Activated CD4-positive, alpha-beta T cell treated with anti-CD3 and anti-CD28 coated beads, Interleukin-2, amount 50 U/mL, for 4 hours (primary cell): ENCODE results near the gene NTM.
"Not testable (repeated sequence)": the region's sequence is repeated elsewhere in the genome, so short reads cannot be mapped to it uniquely, and the experiment has no call there.

Experiments used
- DNase-seq, 2 experiments: peaks; one replicate each; pipeline ENCODE4 v3.0.0-alpha.2; 2020

The NTM gene

GRCh38 chr11:132064987-132065620, 694.7 kb downstream of the NTM start:
- DNase-seq, result no peak

GRCh38 chr11:132068556-132068955, 698.1 kb downstream of the NTM start:
- DNase-seq, result no peak

- DNase-seq, result not testable (repeated sequence)
These were observed 699.2 kb downstream of the NTM start for GRCh38 chr11:132069593-132069992.

GRCh38 chr11:132070907-132071306, 700.5 kb downstream of the NTM start:
- not testable (repeated sequence) for DNase-seq

GRCh38 chr11:132072044-132072857, 701.8 kb downstream of the NTM start:
- no peak for DNase-seq

GRCh38 chr11:132072858-132073211, 702.4 kb downstream of the NTM start:
- DNase-seq, result no peak

- no peak for DNase-seq
These were observed 703.4 kb downstream of the NTM start for GRCh38 chr11:132073787-132074186.

GRCh38 chr11:132075447-132075846, 705.0 kb downstream of the NTM start:
- no peak for DNase-seq

- no peak for DNase-seq
These were observed 707.0 kb downstream of the NTM start for GRCh38 chr11:132077416-132077815.

GRCh38 chr11:132078264-132079076, 708.1 kb downstream of the NTM start:
- no peak for DNase-seq

- DNase-seq, result no peak
These were observed 709.7 kb downstream of the NTM start for GRCh38 chr11:132080127-132080526.

GRCh38 chr11:132082566-132082965, 712.2 kb downstream of the NTM start:
- no peak for DNase-seq

- DNase-seq, result no peak
These were observed 714.0 kb downstream of the NTM start for GRCh38 chr11:132084433-132084832.

GRCh38 chr11:132087148-132087547, 716.7 kb downstream of the NTM start:
- DNase-seq, result no peak

- DNase-seq, result no peak
These were observed 718.1 kb downstream of the NTM start for GRCh38 chr11:132088551-132088950.

GRCh38 chr11:132093536-132094259, 723.3 kb downstream of the NTM start:
- DNase-seq, result no peak

GRCh38 chr11:132094598-132094997, 724.2 kb downstream of the NTM start:
- no peak for DNase-seq

GRCh38 chr11:132095230-132096131, 725.1 kb downstream of the NTM start:
- no peak for DNase-seq

- DNase-seq, result no peak
These were observed 725.9 kb downstream of the NTM start for GRCh38 chr11:132096132-132096825.

- DNase-seq, result no peak
These were observed 729.3 kb downstream of the NTM start for GRCh38 chr11:132099692-132100091.

- no peak for DNase-seq
These were observed 730.2 kb downstream of the NTM start for GRCh38 chr11:132100583-132100982.
